Thymus (tissue), 11 donors: ENCODE data around the gene MPP2. TPM values are rescaled to one million over a fixed set of nuclear protein-coding genes. Genes with fewer than 3 reads are reported as not detected.
"Not testable (repeated sequence)": the region's sequence is repeated elsewhere in the genome, so short reads cannot be mapped to it uniquely, and the experiment has no call there.

Source experiments
- DNase-seq, 9 donors: peaks; one replicate each; pipeline ENCODE4 v3.0.0-alpha.2; 2013; ENCODE audit warnings: low spot score in 9 of 9, low read depth in 6 of 9, missing footprints in 1 of 9
- H3K27ac ChIP-seq, 2 donors: one replicate each; pipeline ENCODE4 v1.5.1; 2013; ENCODE audit warnings: control low read depth in 1 of 2, low read depth in 1 of 2, low read length in 1 of 2, mild to moderate bottlenecking in 1 of 2, moderate library complexity in 1 of 2
- H3K27me3 ChIP-seq, 2 donors: one replicate each; pipeline ENCODE4 v1.5.1; 2013; ENCODE audit warnings: low read length in 1 of 2; ENCODE audit not compliant: control insufficient read depth in 2 of 2, insufficient read depth in 1 of 2
- H3K36me3 ChIP-seq, 2 donors: one replicate each; pipeline ENCODE4 v1.5.1; 2013; ENCODE audit warnings: low read length in 1 of 2, mild to moderate bottlenecking in 1 of 2, moderate library complexity in 1 of 2; ENCODE audit not compliant: control insufficient read depth in 2 of 2, insufficient read depth in 2 of 2
- H3K4me1 ChIP-seq, 2 donors: one replicate each; pipeline ENCODE4 v1.5.1; 2013; ENCODE audit warnings: low read length in 2 of 2; ENCODE audit not compliant: control insufficient read depth in 2 of 2, insufficient read depth in 2 of 2
- H3K4me3 ChIP-seq, 2 donors: one replicate each; pipeline ENCODE4 v1.5.1; 2013; ENCODE audit warnings: low read length in 2 of 2, control low read depth in 1 of 2, mild to moderate bottlenecking in 1 of 2
- H3K9me3 ChIP-seq, 2 donors: one replicate each; pipeline ENCODE4 v1.5.1; 2013; ENCODE audit warnings: low read length in 1 of 2, mild to moderate bottlenecking in 1 of 2; ENCODE audit not compliant: control insufficient read depth in 2 of 2, insufficient read depth in 1 of 2
- WGBS: extraction: QIAGEN DNeasy Blood & Tissue Kit; methylation state at CpG from one replicate; pipeline ENCODE4 v1.1.7; 2013; 5-methylcytosine and 5-hydroxymethylcytosine counted together
- polyA plus RNA-seq: library from polyadenylated mRNA; stranded (reverse); fragments of 200-250 nt; gene quantifications from one replicate; pipeline ENCODE4 v1.2.3, GENCODE V29; 2013
- total RNA-seq: library from RNA; stranded (reverse); fragments of 120-200 nt; gene quantifications from one replicate; pipeline ENCODE4 v1.2.4, GENCODE V29; 2013
- donor health status: healthy.

The MPP2 gene
- total and polyA plus RNA-seq, 2 donors = 0.52 to 0.87 TPM

- Histone ChIP-seq H3K4me1 (peaks cover 8 to 12% of the 10 kb centered on the region in 2 donors), H3K27me3 (peaks cover 12 to 61% of the 10 kb centered on the region in 2 donors), H3K36me3 (no peaks in the 10 kb centered on the region), H3K9me3 (no peaks in the 10 kb centered on the region), H3K27ac (no peak overlapping the region), H3K4me3 (peak overlapping the region; percentile 22 to 33)
- DNase-seq = peak in 8 of 9 donors; percentile 47 to 85 (median 62)
- WGBS = 7% methylated on average over 31 of the region's 31 CpGs
Measured at GRCh38 chr17:43900183-43900857, 7.0 kb downstream of the MPP2 start.

- Histone ChIP-seq H3K36me3 (no peaks in the 10 kb centered on the region), H3K4me3 (no peak overlapping the region), H3K4me1 (peaks cover 8 to 12% of the 10 kb centered on the region in 2 donors), H3K9me3 (no peaks in the 10 kb centered on the region), H3K27ac (no peak overlapping the region), H3K27me3 (peaks cover 6 to 43% of the 10 kb centered on the region in 2 donors)
- 69% methylated on average over 1 of the region's 1 CpG for WGBS
- DNase-seq = no peak
Measured at GRCh38 chr17:43898446-43898845, 8.9 kb downstream of the MPP2 start.

GRCh38 chr17:43897831-43898230 lies 9.5 kb downstream of the MPP2 start:
- peaks cover 8 to 12% of the 10 kb centered on the region in 2 donors for H3K4me1 ChIP-seq
- no peak for DNase-seq
- no peaks in the 10 kb centered on the region for H3K36me3 ChIP-seq
- H3K27ac ChIP-seq = no peak overlapping the region
- no peak overlapping the region for H3K4me3 ChIP-seq
- no peaks in the 10 kb centered on the region for H3K9me3 ChIP-seq
- 93% methylated on average over 3 of the region's 3 CpGs for WGBS
- H3K27me3 ChIP-seq = peaks cover 6 to 41% of the 10 kb centered on the region in 2 donors

- H3K4me1 ChIP-seq, H3K36me3 ChIP-seq, H3K9me3 ChIP-seq, DNase-seq, H3K27ac ChIP-seq, H3K27me3 ChIP-seq, H3K4me3 ChIP-seq: not testable (repeated sequence)
- WGBS = 97% methylated on average over 4 of the region's 4 CpGs
Measured at GRCh38 chr17:43894494-43894893, 12.8 kb downstream of the MPP2 start.

GRCh38 chr17:43892647-43892952 lies 14.7 kb downstream of the MPP2 start:
- no peak for DNase-seq
- no peak overlapping the region for H3K27ac ChIP-seq
- H3K9me3 ChIP-seq = no peaks in the 10 kb centered on the region
- 74% methylated on average over 4 of the region's 4 CpGs for WGBS
- H3K27me3 ChIP-seq = peaks cover 0 to 4% of the 10 kb centered on the region in 2 donors
- H3K4me3 ChIP-seq = no peak overlapping the region
- no peaks in the 10 kb centered on the region for H3K36me3 ChIP-seq
- no peaks in the 10 kb centered on the region for H3K4me1 ChIP-seq

- no peak for DNase-seq
- no peaks in the 10 kb centered on the region for H3K4me1 ChIP-seq
- H3K36me3 ChIP-seq = no peaks in the 10 kb centered on the region
- H3K27me3 ChIP-seq = peaks cover 0 to 4% of the 10 kb centered on the region in 2 donors
- H3K9me3 ChIP-seq = no peaks in the 10 kb centered on the region
- WGBS = 88% methylated on average over 5 of the region's 5 CpGs
- H3K27ac ChIP-seq = no peak overlapping the region
- no peak overlapping the region for H3K4me3 ChIP-seq
Measured at GRCh38 chr17:43891851-43892646, 15.3 kb downstream of the MPP2 start.

- H3K27me3 ChIP-seq = peaks cover 0 to 4% of the 10 kb centered on the region in 2 donors
- WGBS = 100% methylated on average over 1 of the region's 1 CpG
- no peak overlapping the region for H3K4me3 ChIP-seq
- no peak for DNase-seq
- no peaks in the 10 kb centered on the region for H3K9me3 ChIP-seq
- H3K36me3 ChIP-seq = no peaks in the 10 kb centered on the region
- H3K27ac ChIP-seq = no peak overlapping the region
- H3K4me1 ChIP-seq = no peaks in the 10 kb centered on the region
Measured at GRCh38 chr17:43890240-43890639, 17.1 kb downstream of the MPP2 start.

GRCh38 chr17:43888548-43888947 lies 18.8 kb downstream of the MPP2 start:
- Histone ChIP-seq H3K36me3 (no peaks in the 10 kb centered on the region), H3K4me3 (no peak overlapping the region), H3K4me1 (no peaks in the 10 kb centered on the region), H3K27me3 (peaks cover 0 to 4% of the 10 kb centered on the region in 2 donors), H3K27ac (no peak overlapping the region), H3K9me3 (no peaks in the 10 kb centered on the region)
- 93% methylated on average over 4 of the region's 4 CpGs for WGBS
- DNase-seq = no peak

GRCh38 chr17:43882761-43883415 lies 24.4 kb downstream of the MPP2 start:
- H3K4me1 ChIP-seq = no peaks in the 10 kb centered on the region
- 95% methylated on average over 14 of the region's 14 CpGs for WGBS
- H3K4me3 ChIP-seq = no peak overlapping the region
- no peak for DNase-seq
- H3K27me3 ChIP-seq = peaks cover 0 to 4% of the 10 kb centered on the region in 2 donors
- H3K9me3 ChIP-seq = peaks cover 0 to 4% of the 10 kb centered on the region in 2 donors
- no peaks in the 10 kb centered on the region for H3K36me3 ChIP-seq
- no peak overlapping the region for H3K27ac ChIP-seq
